Panc1 (cell line): Measurements from ENCODE around the gene GMPPB. TPM values are rescaled to one million over a fixed set of nuclear protein-coding genes. Genes with fewer than 3 reads are reported as not detected.

Experiments used
- ATAC-seq: fragments of 200-7000 bp; cut with Tn5 transposase; 2 replicates; pipeline ENCODE4 v1.9.1; 2020; ENCODE audit warnings: mild to moderate bottlenecking, moderate library complexity
- BruUV-seq: library from RNA; stranded (reverse); fragments of 400-500 nt; replicated peaks from 2 replicates; lab custom pipeline; 2021; lab: Mats Ljungman, UMichigan
- CTCF ChIA-PET: fragments of 300-600 bp; sonication (Branson Sonifier 250); formaldehyde crosslinking; loops from one replicate; lab custom pipeline; 2022; ENCODE audit warnings: antibody characterized with exemption; lab: Charles Lee
- POLR2A ChIA-PET: fragments of 300-600 bp; sonication (Branson Sonifier 250); formaldehyde crosslinking; loops from one replicate; lab custom pipeline; 2022; ENCODE audit warnings: antibody characterized with exemption; lab: Charles Lee
- DNase-seq: peaks from one replicate; pipeline ENCODE4 v3.0.0-alpha.2; 2010; ENCODE audit warnings: low read depth, low spot score
- H3K27ac ChIP-seq: 2 replicates; pipeline ENCODE4 v1.5.1; 2011; ENCODE audit warnings: mild to moderate bottlenecking, low read length, inconsistent platforms
- H3K27me3 ChIP-seq: fragments of 200-500 bp; sonication (Bioruptor generic); 2 replicates; pipeline ENCODE4 v1.6.0; 2014; ENCODE audit warnings: low read length, inconsistent platforms; ENCODE audit not compliant: control insufficient read depth, insufficient read depth
- H3K36me3 ChIP-seq: fragments of 200-500 bp; sonication (Bioruptor generic); 2 replicates; pipeline ENCODE4 v1.5.1; 2014; ENCODE audit warnings: inconsistent platforms, mild to moderate bottlenecking, low read length, moderate library complexity; ENCODE audit not compliant: control insufficient read depth, insufficient read depth
- H3K4me1 ChIP-seq: 2 replicates; pipeline ENCODE4 v1.5.1; 2011; ENCODE audit warnings: inconsistent platforms, mild to moderate bottlenecking, low read length, moderate library complexity; ENCODE audit not compliant: control insufficient read depth, insufficient read depth
- H3K4me3 ChIP-seq, 2 experiments: 2 replicates each; pipeline ENCODE4 v1.5.1; 2011 to 2012; ENCODE audit warnings: low read depth in 2 of 2, low read length in 2 of 2, mild to moderate bottlenecking in 2 of 2, inconsistent platforms in 1 of 2, moderate library complexity in 1 of 2
- H3K9me3 ChIP-seq: fragments of 200-500 bp; sonication (Bioruptor generic); 2 replicates; pipeline ENCODE4 v1.5.1; 2014; ENCODE audit warnings: low read depth, mild to moderate bottlenecking, inconsistent platforms, low read length, moderate library complexity; ENCODE audit not compliant: control insufficient read depth, insufficient read depth
- CTCF ChIP-seq: fragments of 450-650 bp; IDR thresholded peaks from 2 replicates; pipeline ENCODE4 v1.5.1; 2017; ENCODE audit warnings: mild to moderate bottlenecking
- POLR2AphosphoS5 ChIP-seq: IDR thresholded peaks from 2 replicates; pipeline ENCODE4 v1.6.1; 2012; ENCODE audit warnings: mild to moderate bottlenecking, low read depth, low read length, moderate library complexity
- SIN3A ChIP-seq: IDR thresholded peaks from 2 replicates; pipeline ENCODE4 v1.6.1; 2012; ENCODE audit warnings: low read depth, mild to moderate bottlenecking, low read length, moderate library complexity, borderline replicate concordance; ENCODE audit not compliant: insufficient read depth
- TCF7L2 ChIP-seq: IDR thresholded peaks from 2 replicates; pipeline ENCODE4 v1.6.1; 2011; ENCODE audit warnings: mild to moderate bottlenecking, low read depth, low read length, inconsistent platforms
- in situ Hi-C: cut with HindIII; loops from 2 replicates; pipeline ENCODE4 v1.10.0; 2016; ENCODE audit warnings: low sequenced_read_pairs, low pct_unique_long_range_greater_than_20kb
- intact Hi-C: fragments of 100-400 bp; cut with micrococcal nuclease; formaldehyde crosslinking; loops from one replicate; pipeline ENCODE4 v1.10.0; 2022; ENCODE audit not compliant: unreplicated experiment
- total RNA-seq: library from RNA; stranded (reverse); gene quantifications from one replicate; pipeline ENCODE4 v1.2.1, GENCODE V29; 2021; ENCODE audit not compliant: unreplicated experiment
- TF ChIP-seq, protein P1 (sequence below), 2 experiments: IDR thresholded peaks; 2 replicates each; pipeline ENCODE4 v1.6.1; 2011 to 2012; ENCODE audit warnings: low read depth in 2 of 2, control low read depth in 1 of 2, low read length in 1 of 2, mild to moderate bottlenecking in 1 of 2, moderate library complexity in 1 of 2; ENCODE audit not compliant: insufficient read depth in 1 of 2

Gene GMPPB
- total RNA-seq, 1 experiment from 2014 or later: 28.4 TPM

DNA sequence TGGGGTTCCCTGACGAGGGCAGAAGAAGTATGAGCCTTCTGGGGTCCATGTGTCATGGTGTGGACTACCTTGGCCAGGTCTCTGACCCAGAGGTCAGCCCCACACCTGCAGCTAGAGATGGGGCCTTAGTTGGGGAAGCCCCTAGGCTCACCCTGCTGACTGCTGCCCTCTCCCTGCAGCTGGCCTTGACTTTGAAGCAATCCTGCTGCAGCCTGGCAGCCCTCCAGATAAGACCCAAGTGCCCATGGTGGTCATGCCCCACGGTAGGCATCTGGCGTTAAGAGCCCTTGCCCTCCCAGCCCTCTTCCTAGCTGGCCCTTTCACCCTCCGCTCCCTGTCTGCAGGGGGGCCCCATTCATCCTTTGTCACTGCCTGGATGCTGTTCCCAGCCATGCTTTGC lies 42.2 kb downstream of the GMPPB start:
- ATAC-seq (no peak), DNase-seq (no peak)
- ChIA-PET CTCF (no interaction called here), POLR2A (no interaction called here)
- intact Hi-C loops: no loop called here
- in situ Hi-C loops: no loop called here
- H3K4me3 ChIP-seq: no peak overlapping the region
- H3K9me3 ChIP-seq: no peaks in the 10 kb centered on the region
- H3K4me1 ChIP-seq: no peaks in the 10 kb centered on the region
- no peak overlapping the region for H3K27ac ChIP-seq
- TF ChIP-seq TCF7L2 (no peak), POLR2AphosphoS5 (no peak), SIN3A (no peak), CTCF (no peak)
- TF ChIP-seq, protein P1, sequence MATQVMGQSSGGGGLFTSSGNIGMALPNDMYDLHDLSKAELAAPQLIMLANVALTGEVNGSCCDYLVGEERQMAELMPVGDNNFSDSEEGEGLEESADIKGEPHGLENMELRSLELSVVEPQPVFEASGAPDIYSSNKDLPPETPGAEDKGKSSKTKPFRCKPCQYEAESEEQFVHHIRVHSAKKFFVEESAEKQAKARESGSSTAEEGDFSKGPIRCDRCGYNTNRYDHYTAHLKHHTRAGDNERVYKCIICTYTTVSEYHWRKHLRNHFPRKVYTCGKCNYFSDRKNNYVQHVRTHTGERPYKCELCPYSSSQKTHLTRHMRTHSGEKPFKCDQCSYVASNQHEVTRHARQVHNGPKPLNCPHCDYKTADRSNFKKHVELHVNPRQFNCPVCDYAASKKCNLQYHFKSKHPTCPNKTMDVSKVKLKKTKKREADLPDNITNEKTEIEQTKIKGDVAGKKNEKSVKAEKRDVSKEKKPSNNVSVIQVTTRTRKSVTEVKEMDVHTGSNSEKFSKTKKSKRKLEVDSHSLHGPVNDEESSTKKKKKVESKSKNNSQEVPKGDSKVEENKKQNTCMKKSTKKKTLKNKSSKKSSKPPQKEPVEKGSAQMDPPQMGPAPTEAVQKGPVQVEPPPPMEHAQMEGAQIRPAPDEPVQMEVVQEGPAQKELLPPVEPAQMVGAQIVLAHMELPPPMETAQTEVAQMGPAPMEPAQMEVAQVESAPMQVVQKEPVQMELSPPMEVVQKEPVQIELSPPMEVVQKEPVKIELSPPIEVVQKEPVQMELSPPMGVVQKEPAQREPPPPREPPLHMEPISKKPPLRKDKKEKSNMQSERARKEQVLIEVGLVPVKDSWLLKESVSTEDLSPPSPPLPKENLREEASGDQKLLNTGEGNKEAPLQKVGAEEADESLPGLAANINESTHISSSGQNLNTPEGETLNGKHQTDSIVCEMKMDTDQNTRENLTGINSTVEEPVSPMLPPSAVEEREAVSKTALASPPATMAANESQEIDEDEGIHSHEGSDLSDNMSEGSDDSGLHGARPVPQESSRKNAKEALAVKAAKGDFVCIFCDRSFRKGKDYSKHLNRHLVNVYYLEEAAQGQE (IDR thresholded peaks at IDR 0.05; ENCODE audit: insufficient read depth in 1 of 2, low read depth in 2 of 2, low read length in 1 of 2): no peak
- no TSS peak for BruUV-seq
- no peaks in the 10 kb centered on the region for H3K36me3 ChIP-seq
- H3K27me3 ChIP-seq: no peaks in the 10 kb centered on the region

GRCh38 chr3:49681232-49681522 lies 42.6 kb downstream of the GMPPB start:
- in situ Hi-C loops: no loop called here
- Histone ChIP-seq H3K27ac (no peak overlapping the region), H3K27me3 (no peaks in the 10 kb centered on the region), H3K9me3 (no peaks in the 10 kb centered on the region), H3K4me3 (no peak overlapping the region), H3K4me1 (no peaks in the 10 kb centered on the region), H3K36me3 (no peaks in the 10 kb centered on the region)
- TF ChIP-seq SIN3A: no peak
- no peak for TF ChIP-seq POLR2AphosphoS5
- TF ChIP-seq CTCF: no peak
- TF ChIP-seq TCF7L2: no peak
- TF ChIP-seq, protein P1 (IDR thresholded peaks at IDR 0.05; ENCODE audit: insufficient read depth in 1 of 2, low read depth in 2 of 2, low read length in 1 of 2): no peak
- intact Hi-C loops: no loop called here
- DNase-seq (no peak), ATAC-seq (no peak)
- BruUV-seq: no TSS peak
- POLR2A ChIA-PET: no interaction called here
- CTCF ChIA-PET: no interaction called here
